Chondrocyte (in vitro differentiated cells): Measurements from ENCODE around the gene ZNF324. TPM values are rescaled to one million over a fixed set of nuclear protein-coding genes. Genes with fewer than 3 reads are reported as not detected.
"Not testable (repeated sequence)": the region's sequence is repeated elsewhere in the genome, so short reads cannot be mapped to it uniquely, and the experiment has no call there.

Source experiments
- DNase-seq: peaks from one replicate; pipeline ENCODE4 v3.0.0; 2021; ENCODE audit warnings: mixed read lengths, low spot score
- H3K27ac Mint-ChIP-seq: one replicate; pipeline ENCODE4 v1.8.0; 2021; ENCODE audit warnings: mild to moderate bottlenecking, moderate library complexity, mixed read lengths; ENCODE audit not compliant: unreplicated experiment
- H3K27me3 Mint-ChIP-seq: 2 replicates; pipeline ENCODE4 v1.8.0; 2021; ENCODE audit warnings: low read depth, mixed read lengths
- H3K36me3 Mint-ChIP-seq: 2 replicates; pipeline ENCODE4 v1.8.0; 2021; ENCODE audit warnings: low read depth, mixed read lengths
- H3K4me1 Mint-ChIP-seq: 2 replicates; pipeline ENCODE4 v1.8.0; 2021; ENCODE audit warnings: low read depth, mild to moderate bottlenecking, mixed read lengths
- H3K4me3 Mint-ChIP-seq: one replicate; pipeline ENCODE4 v1.8.0; 2021; ENCODE audit warnings: mild to moderate bottlenecking, moderate library complexity, mixed read lengths; ENCODE audit not compliant: unreplicated experiment
- H3K9me3 Mint-ChIP-seq: 2 replicates; pipeline ENCODE4 v1.8.0; 2021; ENCODE audit warnings: low read depth, mixed read lengths
- total RNA-seq: library from RNA; stranded (reverse); gene quantifications from 3 replicates; pipeline ENCODE4 v1.2.1, GENCODE V29; 2021
- TF ChIP-seq, protein P1 (sequence below): fragments of 200-600 bp; sonication (generic); IDR thresholded peaks from 2 replicates; pipeline ENCODE4 v1.5.0; 2021; ENCODE audit warnings: antibody characterized with exemption, mild to moderate bottlenecking, moderate library complexity

The ZNF324 gene
- total RNA-seq, 1 donor from 2014 or later = 10.8 TPM

DNA sequence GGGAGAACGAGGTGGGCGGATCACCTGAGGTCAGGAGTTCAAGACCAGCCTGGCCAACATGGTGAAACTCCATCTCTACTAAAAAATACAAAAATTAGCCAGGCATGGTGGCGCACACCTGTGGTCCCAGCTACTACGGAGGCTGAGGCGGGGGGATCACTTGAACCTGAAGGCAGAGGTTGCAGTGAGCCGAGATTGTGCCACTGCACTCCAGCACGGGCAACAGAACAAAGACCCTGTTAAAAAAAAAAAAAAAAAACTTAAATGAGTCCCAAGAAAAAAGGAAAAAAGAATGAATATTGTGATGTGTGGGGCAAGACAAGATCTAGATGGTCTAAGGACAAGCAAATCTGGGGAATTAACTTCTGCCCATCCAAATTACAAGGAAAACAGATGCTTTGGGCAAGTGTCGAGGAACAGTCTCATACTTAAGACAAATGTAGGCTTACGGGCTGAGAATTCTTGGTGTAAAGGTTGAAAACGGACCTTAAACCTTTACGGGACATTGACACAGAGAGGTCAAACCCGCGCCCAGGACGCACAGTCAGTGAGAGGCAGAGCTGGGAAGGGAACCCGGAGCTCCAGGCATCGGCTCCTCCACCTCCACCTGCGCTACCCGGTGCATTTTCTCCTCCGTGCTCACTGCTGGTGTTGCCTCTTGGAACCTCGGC is 656 bp upstream of the ZNF324 start:
- peaks cover 21% of the 10 kb centered on the region for H3K4me1 Mint-ChIP-seq
- DNase-seq = no peak
- no peaks in the 10 kb centered on the region for H3K9me3 Mint-ChIP-seq
- H3K27me3 Mint-ChIP-seq = no peaks in the 10 kb centered on the region
- TF ChIP-seq, protein P1, sequence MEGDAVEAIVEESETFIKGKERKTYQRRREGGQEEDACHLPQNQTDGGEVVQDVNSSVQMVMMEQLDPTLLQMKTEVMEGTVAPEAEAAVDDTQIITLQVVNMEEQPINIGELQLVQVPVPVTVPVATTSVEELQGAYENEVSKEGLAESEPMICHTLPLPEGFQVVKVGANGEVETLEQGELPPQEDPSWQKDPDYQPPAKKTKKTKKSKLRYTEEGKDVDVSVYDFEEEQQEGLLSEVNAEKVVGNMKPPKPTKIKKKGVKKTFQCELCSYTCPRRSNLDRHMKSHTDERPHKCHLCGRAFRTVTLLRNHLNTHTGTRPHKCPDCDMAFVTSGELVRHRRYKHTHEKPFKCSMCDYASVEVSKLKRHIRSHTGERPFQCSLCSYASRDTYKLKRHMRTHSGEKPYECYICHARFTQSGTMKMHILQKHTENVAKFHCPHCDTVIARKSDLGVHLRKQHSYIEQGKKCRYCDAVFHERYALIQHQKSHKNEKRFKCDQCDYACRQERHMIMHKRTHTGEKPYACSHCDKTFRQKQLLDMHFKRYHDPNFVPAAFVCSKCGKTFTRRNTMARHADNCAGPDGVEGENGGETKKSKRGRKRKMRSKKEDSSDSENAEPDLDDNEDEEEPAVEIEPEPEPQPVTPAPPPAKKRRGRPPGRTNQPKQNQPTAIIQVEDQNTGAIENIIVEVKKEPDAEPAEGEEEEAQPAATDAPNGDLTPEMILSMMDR = no peak
- peaks cover 3% of the 10 kb centered on the region for H3K36me3 Mint-ChIP-seq
- no peak overlapping the region for H3K27ac Mint-ChIP-seq
- H3K4me3 Mint-ChIP-seq = peak overlapping the region; percentile 85

DNA sequence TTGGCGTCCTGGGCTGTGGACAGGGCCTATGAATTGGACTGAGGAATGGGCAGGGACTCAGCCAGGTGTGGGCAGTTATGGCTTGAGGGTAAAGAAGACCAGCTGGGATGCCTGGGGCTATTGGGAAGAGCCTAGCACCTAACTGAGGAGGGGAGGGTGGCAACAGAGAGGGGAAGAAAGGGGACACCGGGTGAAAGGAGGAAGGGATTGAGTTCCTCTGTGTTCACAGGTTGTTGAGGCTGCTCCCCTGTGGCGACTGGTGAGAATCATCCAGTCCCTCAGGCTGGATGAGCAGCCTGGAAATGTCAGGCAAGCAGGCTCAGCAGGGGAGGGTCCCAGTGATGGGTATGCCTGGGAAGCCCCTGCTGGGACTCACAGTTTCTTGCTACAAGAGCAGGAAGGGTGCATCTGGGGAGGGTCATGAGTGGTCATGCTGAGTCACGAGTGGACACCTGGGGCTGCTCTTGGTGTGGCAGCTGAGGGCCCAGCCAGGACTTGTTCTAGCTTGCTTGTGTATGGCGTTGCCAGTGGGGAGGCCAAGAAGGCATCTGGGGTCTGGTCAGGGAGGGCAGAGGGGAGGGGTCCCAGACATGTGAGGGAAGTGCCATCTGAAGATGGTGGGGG is 1.4 kb downstream of the ZNF324 start:
- H3K9me3 Mint-ChIP-seq = no peaks in the 10 kb centered on the region
- peaks cover 21% of the 10 kb centered on the region for H3K4me1 Mint-ChIP-seq
- H3K36me3 Mint-ChIP-seq = peaks cover 3% of the 10 kb centered on the region
- no peaks in the 10 kb centered on the region for H3K27me3 Mint-ChIP-seq
- peak overlapping the region; percentile 85 for H3K4me3 Mint-ChIP-seq
- TF ChIP-seq, protein P1 = no peak
- peak overlapping the region; percentile 76 for H3K27ac Mint-ChIP-seq
- DNase-seq = no peak

DNA sequence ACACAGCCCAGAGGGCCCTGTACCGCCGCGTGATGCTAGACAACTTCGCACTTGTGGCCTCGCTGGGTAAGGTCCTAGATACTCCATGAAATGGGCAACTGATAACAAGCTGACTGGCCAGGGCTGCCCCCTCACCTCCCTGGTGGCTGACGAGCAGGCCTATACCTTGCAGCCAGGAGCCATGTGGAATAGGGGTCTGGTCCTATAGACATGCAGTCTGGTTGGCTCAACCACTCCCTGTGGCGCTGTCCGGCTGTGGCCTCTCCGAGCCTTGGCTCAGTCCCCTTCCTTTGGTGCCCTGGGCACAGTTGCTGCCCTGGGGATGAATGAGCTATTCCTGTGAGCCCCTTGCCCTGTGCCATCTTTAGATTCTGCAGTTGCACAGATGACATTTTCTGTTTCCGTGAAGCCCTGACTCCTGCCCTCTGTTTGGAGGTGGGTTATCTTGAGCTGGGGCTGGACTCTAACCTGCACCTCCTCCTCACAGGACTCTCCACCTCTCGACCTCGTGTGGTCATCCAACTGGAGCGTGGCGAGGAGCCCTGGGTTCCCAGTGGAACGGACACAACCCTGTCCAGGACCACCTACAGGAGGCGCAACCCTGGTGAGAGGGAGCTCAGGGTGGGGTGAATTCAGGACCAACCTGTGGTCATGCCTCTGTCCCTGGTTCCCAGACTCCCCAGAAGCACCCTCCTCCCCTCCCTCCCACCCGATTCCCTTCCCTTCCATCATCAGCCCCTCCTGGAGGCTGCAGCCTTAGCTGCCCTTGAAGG is 2.5 kb downstream of the ZNF324 start:
- no peak overlapping the region for H3K4me3 Mint-ChIP-seq
- H3K27ac Mint-ChIP-seq = no peak overlapping the region
- no peaks in the 10 kb centered on the region for H3K9me3 Mint-ChIP-seq
- no peak for DNase-seq
- H3K27me3 Mint-ChIP-seq = no peaks in the 10 kb centered on the region
- TF ChIP-seq, protein P1 = no peak
- peaks cover 27% of the 10 kb centered on the region for H3K4me1 Mint-ChIP-seq
- peaks cover 3% of the 10 kb centered on the region for H3K36me3 Mint-ChIP-seq

DNA sequence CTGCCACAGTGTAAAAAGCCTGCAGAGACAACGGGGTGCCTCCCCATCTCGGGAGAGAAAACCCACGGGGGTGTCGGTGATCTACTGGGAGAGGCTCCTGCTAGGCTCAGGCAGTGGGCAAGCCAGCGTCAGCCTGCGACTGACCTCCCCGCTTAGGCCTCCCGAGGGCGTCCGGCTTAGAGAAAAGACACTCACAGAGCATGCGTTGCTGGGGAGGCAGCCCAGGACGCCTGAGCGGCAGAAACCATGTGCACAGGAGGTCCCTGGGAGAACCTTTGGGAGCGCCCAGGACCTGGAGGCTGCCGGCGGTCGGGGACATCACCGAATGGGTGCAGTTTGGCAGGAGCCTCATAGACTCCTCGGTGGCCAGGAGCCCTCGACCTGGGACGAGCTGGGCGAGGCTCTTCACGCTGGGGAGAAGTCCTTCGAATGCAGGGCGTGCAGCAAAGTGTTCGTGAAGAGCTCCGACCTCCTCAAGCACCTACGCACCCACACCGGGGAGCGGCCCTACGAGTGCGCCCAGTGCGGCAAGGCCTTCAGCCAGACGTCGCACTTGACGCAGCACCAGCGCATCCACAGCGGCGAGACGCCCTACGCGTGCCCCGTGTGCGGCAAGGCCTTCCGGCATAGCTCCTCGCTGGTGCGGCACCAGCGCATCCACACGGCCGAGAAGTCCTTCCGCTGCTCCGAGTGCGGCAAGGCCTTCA is 4.1 kb downstream of the ZNF324 start:
- not testable (repeated sequence) for H3K36me3 Mint-ChIP-seq, H3K4me3 Mint-ChIP-seq

DNA sequence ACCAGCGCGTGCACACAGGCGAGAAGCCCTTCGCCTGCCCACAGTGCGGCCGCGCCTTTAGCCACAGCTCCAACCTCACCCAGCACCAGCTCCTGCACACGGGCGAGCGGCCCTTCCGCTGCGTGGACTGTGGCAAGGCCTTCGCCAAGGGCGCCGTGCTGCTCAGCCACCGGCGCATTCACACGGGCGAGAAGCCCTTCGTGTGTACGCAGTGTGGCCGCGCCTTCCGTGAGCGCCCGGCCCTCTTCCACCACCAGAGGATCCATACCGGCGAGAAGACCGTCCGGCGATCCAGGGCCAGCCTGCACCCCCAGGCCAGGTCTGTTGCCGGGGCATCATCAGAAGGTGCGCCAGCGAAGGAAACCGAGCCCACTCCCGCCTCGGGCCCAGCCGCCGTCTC is 4.9 kb downstream of the ZNF324 start:
- Mint-ChIP-seq H3K27me3 (no peaks in the 10 kb centered on the region), H3K36me3 (peaks cover 3% of the 10 kb centered on the region), H3K9me3 (no peaks in the 10 kb centered on the region), H3K4me3 (no peak overlapping the region), H3K27ac (no peak overlapping the region), H3K4me1 (peaks cover 35% of the 10 kb centered on the region)
- no peak for DNase-seq
- TF ChIP-seq, protein P1 = no peak

More for the DNA sequence above, 4.1 kb downstream of the ZNF324 start:
- H3K4me1 Mint-ChIP-seq = peaks cover 38% of the 10 kb centered on the region
- not testable (repeated sequence) for H3K27ac Mint-ChIP-seq, H3K27me3 Mint-ChIP-seq, DNase-seq, H3K9me3 Mint-ChIP-seq
